Uterus (tissue), 4 donors: ENCODE results near the gene MID1IP1. TPM values are rescaled to one million over a fixed set of nuclear protein-coding genes. Genes with fewer than 3 reads are reported as not detected.

Experiments used
- DNase-seq, 2 donors: peaks; one replicate each; pipeline ENCODE4 v3.0.0-alpha.2; 2019 to 2020
- H3K27ac ChIP-seq, 2 donors: fragments of 200-600 bp; sonication (generic); 1 replicate in 1 of 2; 2 replicates in 1 of 2; pipeline ENCODE4 v1.5.1; 2016 to 2018
- H3K27me3 ChIP-seq, 2 donors: fragments of 200-600 bp; sonication (generic); one replicate each; pipeline ENCODE4 v1.5.1; 2018 to 2019; ENCODE audit warnings: control low read depth in 1 of 2
- H3K36me3 ChIP-seq, 2 donors: fragments of 200-600 bp; sonication (generic); one replicate each; pipeline ENCODE4 v1.5.1; 2019; ENCODE audit warnings: control low read depth in 1 of 2
- H3K4me1 ChIP-seq, 2 donors: fragments of 200-600 bp; sonication (generic); one replicate each; pipeline ENCODE4 v1.5.1; 2018 to 2019; ENCODE audit warnings: control low read depth in 1 of 2
- H3K4me3 ChIP-seq, 2 donors: fragments of 200-600 bp; sonication (generic); 1 replicate in 1 of 2; 2 replicates in 1 of 2; pipeline ENCODE4 v1.5.1; 2018 to 2019; ENCODE audit warnings: mild to moderate bottlenecking in 1 of 2
- H3K9me3 ChIP-seq, 2 donors: fragments of 200-600 bp; sonication (generic); one replicate each; pipeline ENCODE4 v1.5.1; 2019; ENCODE audit warnings: control low read depth in 1 of 2
- CTCF ChIP-seq, 4 experiments: fragments of 200-600 bp in 2 of 4; fragments of 450-650 bp in 2 of 4; sonication (generic) in 2 of 4; IDR thresholded peaks; one replicate each; pipeline ENCODE4 v1.5.1; 2016 to 2019; ENCODE audit warnings: antibody characterized with exemption in 4 of 4, mild to moderate bottlenecking in 2 of 4, moderate library complexity in 1 of 4
- POLR2A ChIP-seq, 2 donors: fragments of 450-650 bp; IDR thresholded peaks; one replicate each; pipeline ENCODE4 v1.6.1; 2016; ENCODE audit warnings: antibody characterized with exemption in 2 of 2, mild to moderate bottlenecking in 1 of 2, moderate library complexity in 1 of 2
- intact Hi-C: fragments of 100-400 bp; cut with DNase I; formaldehyde crosslinking; loops from one replicate; pipeline ENCODE4 v1.15.1; 2023; ENCODE audit warnings: low total_unique reads
- total RNA-seq, 4 donors: library from RNA; depleted of rRNA in 3 of 4; stranded (reverse); fragments of >200 nt in 3 of 4; gene quantifications; one replicate each; pipeline versions ENCODE4 v1.1.0 to v1.2.4, GENCODE V29; 2014 to 2023
- donor health status: DM: yes; HTN: yes; CAD: no.

Gene MID1IP1
- total RNA-seq, 4 donors from 2014 or later, result 13.1 to 39.4 (median 27.9) TPM

- Histone ChIP-seq H3K9me3 (no peaks in the 10 kb centered on the region), H3K4me1 (no peaks in the 10 kb centered on the region), H3K36me3 (no peaks in the 10 kb centered on the region), H3K27ac (no peak overlapping the region), H3K27me3 (no peaks in the 10 kb centered on the region), H3K4me3 (no peak overlapping the region)
- intact Hi-C loops, result no loop called here
- DNase-seq, result no peak
- TF ChIP-seq POLR2A (IDR thresholded peaks at IDR 0.05), result no peak
- TF ChIP-seq CTCF (IDR thresholded peaks at IDR 0.05), result no peak
These were observed 44.2 kb downstream of the MID1IP1 start for GRCh38 chrX:38845426-38845825.

- H3K4me3 ChIP-seq, result no peak overlapping the region
- H3K9me3 ChIP-seq, result no peaks in the 10 kb centered on the region
- H3K27me3 ChIP-seq, result no peaks in the 10 kb centered on the region
- DNase-seq, result no peak
- intact Hi-C loops, result no loop called here
- H3K36me3 ChIP-seq, result no peaks in the 10 kb centered on the region
- H3K4me1 ChIP-seq, result no peaks in the 10 kb centered on the region
- TF ChIP-seq POLR2A (IDR thresholded peaks at IDR 0.05), result no peak
- TF ChIP-seq CTCF (IDR thresholded peaks at IDR 0.05), result no peak
- no peak overlapping the region for H3K27ac ChIP-seq
These were observed 46.1 kb downstream of the MID1IP1 start for GRCh38 chrX:38847206-38847902.

- H3K27me3 ChIP-seq, result no peaks in the 10 kb centered on the region
- intact Hi-C loops, result no loop called here
- H3K27ac ChIP-seq, result no peak overlapping the region
- TF ChIP-seq POLR2A (IDR thresholded peaks at IDR 0.05) (no peak), CTCF (IDR thresholded peaks at IDR 0.05) (no peak)
- no peaks in the 10 kb centered on the region for H3K36me3 ChIP-seq
- H3K4me1 ChIP-seq, result no peaks in the 10 kb centered on the region
- no peaks in the 10 kb centered on the region for H3K9me3 ChIP-seq
- DNase-seq, result no peak
- no peak overlapping the region for H3K4me3 ChIP-seq
These were observed 46.6 kb downstream of the MID1IP1 start for GRCh38 chrX:38847903-38848230.

- Histone ChIP-seq H3K9me3 (no peaks in the 10 kb centered on the region), H3K27ac (no peak overlapping the region), H3K4me1 (no peaks in the 10 kb centered on the region), H3K36me3 (no peaks in the 10 kb centered on the region), H3K4me3 (no peak overlapping the region), H3K27me3 (no peaks in the 10 kb centered on the region)
- intact Hi-C loops, result no loop called here
- DNase-seq, result no peak
- no peak for TF ChIP-seq POLR2A (IDR thresholded peaks at IDR 0.05)
- no peak for TF ChIP-seq CTCF (IDR thresholded peaks at IDR 0.05)
These were observed 47.6 kb downstream of the MID1IP1 start for GRCh38 chrX:38848671-38849455.

GRCh38 chrX:38850807-38851544, 49.7 kb downstream of the MID1IP1 start:
- Histone ChIP-seq H3K27ac (no peak overlapping the region), H3K27me3 (no peaks in the 10 kb centered on the region), H3K36me3 (no peaks in the 10 kb centered on the region), H3K4me1 (no peaks in the 10 kb centered on the region), H3K9me3 (no peaks in the 10 kb centered on the region), H3K4me3 (no peak overlapping the region)
- DNase-seq, result no peak
- no peak for TF ChIP-seq POLR2A (IDR thresholded peaks at IDR 0.05)
- TF ChIP-seq CTCF (IDR thresholded peaks at IDR 0.05), result no peak
- intact Hi-C loops, result no loop called here
